UCSD-AML1 (cell line): Measurements from ENCODE around the gene CYB5D1.
A peak's percentile ranks its signal among the peaks of the same experiment; 100 is the strongest.

Experiments
- DNase-seq: peaks from one replicate; lab custom pipeline; 2025; ENCODE audit not compliant: unreplicated experiment; lab: John Stamatoyannopoulos, UW

Gene CYB5D1

DNA sequence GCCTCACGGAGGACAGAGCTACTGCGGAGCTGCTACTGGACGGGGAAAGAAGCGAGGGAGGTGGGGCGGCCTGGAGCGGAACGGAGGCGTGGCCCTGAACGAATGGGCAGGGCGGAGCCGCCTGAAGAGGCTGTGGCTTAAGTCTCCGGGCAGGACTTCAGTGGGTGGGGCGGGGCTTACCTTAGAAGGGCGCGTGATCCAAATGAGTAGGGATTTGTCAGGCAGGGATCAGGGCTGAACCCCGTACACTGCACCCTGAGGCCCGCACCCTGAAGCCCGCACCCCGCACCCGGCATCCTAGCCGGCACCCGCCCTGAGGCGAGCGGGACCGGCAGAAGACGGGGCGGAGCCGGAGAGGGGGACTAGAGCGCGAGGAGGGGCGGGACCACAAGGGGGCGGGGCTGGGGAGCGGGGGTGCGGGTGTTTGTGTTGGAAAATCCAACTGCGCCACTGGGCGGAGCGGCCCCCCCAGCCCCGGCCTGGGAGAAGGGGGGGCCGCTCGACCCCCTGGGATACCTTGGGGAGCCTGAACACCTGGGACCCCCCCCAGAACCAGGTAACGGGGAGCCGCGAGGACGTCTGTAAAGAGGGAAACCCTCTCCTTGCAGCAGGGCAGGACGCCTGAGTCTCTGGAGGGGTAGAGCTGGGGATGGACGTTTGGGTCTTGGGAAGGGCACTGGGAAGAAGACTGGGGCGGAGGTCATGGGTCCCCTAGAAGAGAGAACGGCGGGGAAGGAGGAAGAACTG is 23.8 kb upstream of the CYB5D1 start, which contains the start of gene KDM6B:
TSS of gene KDM6B (plus strand) at position 423 of the 747 bp plus-strand sequence. CDS start 11,338 bp downstream, outside the sequence.
- peak; percentile 90 for DNase-seq

- DNase-seq: peak; percentile 64
These were observed 23.3 kb upstream of the CYB5D1 start for GRCh38 chr17:7834542-7834956.

GRCh38 chr17:7834957-7835813 is 22.6 kb upstream of the CYB5D1 start:
- DNase-seq: peak; percentile 97

GRCh38 chr17:7835814-7836595 is 21.8 kb upstream of the CYB5D1 start:
- DNase-seq: no peak

DNA sequence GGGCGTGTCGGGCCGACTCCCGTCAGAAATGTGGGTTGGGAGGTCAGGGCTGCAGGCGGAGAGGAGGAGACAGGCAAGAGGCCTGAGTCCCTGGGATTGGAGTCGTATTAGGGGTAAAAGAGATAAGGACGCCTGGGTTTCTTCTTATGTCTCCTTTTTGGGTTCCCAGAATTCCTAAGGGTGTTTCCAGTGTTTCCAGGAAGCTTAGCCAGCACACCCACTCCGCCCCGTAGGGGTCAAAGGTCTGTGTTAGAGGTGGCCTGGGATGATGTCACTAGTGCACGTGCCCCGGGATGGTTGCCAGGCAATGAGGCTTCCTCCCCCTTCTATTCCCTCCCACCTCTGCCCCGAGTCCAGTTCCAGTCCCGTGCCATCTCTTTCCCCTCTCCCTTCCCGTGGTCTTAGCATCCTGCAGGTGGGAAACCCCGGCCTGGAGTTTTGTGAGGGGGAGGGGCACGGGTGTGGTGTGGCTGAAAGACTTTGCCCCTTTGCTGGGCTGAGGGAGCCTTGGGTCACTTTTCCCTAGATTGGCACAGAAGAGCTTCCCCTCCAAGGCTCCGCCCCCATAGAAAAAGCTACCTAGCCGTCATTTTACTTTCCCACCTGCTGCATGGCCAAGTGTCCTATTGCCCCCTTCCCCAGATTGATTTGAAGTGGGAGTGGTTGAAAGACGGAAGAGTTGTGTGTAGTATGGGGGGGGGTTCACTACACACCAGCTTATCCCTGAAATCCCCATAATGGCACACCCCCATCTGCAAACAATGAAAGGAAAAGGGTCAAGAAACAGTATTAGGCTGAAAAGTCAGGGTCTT is 21.0 kb upstream of the CYB5D1 start:
- DNase-seq: peak; percentile 90

DNA sequence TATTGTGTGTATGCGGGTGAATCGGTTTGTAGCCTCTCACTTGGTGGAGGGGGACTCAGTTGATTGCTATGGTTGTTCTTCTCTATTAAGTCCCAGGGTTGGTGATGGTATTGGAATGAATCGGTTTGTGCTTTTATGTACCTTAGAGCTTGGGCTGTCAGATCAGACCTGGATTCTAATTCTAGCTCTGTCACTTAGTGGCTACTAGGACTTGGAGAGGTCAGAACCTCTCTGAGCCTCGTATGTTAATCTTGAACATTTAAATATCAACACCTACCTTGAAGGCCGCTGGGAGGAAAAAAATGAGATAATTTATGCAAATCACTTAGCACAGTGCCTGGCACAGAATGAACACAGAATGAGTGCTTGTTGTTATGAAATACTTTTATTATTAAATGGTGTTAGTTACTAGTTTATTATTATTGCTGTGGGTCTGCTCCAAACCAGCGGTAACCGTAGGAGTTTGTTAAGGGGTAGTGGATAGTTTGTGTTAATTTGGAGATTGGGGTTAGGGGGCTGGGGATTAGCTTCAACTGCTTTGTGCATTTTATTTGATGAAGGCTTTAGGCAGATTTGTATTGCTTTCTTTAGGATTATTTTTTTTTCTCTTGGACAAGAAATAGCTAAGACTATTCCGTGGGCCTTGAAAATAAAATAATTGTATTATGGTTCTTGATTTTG is 20.3 kb upstream of the CYB5D1 start:
- no peak for DNase-seq

DNA sequence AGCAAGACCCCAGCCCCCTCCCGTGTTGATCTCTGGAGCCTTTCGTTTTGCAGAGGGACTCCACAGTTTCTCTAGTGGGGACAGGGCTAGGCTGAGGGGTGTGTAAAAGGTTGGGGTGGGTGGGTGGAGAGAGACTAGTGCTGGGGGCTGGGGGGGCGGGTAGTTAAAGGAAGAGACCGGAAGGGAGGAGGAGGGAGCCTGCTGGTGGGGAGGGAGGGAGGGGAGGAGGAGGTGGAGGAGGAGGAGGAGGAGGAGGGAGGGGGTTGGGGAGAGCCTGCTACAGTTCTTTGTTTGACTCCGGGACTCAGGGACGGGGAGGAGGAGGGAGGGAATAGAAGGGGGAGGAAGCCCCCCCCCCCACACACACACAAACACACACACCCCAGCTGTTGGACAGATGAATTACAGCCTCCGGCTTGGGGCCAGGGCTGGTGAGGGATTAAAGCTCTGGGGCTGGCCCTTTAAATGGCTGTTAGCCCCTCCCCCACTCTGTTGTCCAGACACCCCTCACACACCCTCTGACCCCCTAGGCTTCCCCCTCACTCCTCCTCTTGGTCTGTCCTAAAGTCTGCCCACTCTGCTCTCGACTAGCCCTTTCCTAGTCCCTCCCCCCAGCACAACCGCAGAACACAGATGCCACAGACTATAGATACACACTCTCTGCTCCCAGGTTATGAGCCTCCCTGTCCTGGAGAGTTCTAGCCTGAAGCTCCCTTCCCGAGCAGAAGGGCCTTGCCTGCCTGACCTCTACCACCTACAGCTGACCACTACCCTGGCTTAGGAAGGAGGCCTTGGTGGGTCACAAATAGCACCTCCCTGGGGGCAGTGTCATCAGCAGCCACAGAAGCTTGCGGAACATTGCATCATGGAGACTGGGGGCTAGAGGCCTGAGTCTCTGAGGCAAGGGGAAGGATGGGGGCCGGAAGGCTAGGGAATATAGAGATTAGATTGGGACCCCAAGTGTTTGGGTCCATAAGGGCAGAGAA is 19.4 kb upstream of the CYB5D1 start:
- peak; percentile 82 for DNase-seq

DNA sequence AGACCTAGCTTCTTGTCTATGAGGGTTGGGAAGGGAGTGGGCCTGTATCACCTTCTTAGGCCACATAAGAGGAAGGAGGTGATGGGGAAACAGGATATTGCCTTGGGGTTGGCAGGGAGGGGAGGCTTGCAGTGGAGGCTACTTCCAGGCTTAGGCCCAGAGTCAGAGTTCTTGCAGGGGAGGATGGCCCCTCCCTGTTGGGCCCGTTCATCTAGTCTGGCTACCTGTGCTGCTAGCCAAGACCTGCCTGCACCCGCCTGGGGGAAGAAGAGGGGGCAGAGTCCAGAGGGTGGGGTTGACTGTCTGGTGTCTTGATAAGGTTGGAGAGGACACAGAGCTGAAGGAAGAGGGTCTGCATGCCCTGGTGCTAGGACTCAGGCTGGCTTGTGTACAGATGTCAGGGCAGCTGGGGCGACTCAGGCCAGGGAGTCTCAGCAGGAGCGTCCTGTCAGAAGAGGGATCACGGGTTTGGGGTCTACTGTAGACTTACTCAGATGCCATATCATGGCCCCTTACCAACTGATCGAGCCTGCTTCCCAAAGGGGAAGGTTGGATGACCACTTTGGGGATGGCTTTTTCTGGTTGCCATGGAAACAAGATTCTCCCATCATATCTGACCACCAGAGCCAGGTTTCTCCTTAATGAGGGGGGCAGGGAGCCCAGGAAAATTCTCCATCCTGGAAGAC is 18.5 kb upstream of the CYB5D1 start:
- peak; percentile 68 for DNase-seq

DNA sequence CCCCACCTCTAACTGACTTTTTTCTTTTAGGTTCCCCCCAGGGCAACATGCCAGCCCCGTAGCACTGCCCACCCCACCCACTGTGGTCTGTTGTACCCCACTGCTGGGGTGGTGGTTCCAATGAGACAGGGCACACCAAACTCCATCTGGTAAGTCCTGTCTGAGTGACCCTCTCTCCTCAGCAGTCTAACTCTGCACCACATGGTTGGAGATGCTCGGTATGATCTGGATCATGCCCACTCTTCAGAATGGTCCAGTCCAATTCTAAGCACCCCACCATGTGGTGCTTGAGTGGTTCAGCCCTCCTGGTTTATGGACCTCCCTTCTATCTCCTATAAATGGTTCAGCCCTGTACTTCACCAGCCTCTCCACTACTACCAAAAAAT is 17.9 kb upstream of the CYB5D1 start:
- no peak for DNase-seq

DNA sequence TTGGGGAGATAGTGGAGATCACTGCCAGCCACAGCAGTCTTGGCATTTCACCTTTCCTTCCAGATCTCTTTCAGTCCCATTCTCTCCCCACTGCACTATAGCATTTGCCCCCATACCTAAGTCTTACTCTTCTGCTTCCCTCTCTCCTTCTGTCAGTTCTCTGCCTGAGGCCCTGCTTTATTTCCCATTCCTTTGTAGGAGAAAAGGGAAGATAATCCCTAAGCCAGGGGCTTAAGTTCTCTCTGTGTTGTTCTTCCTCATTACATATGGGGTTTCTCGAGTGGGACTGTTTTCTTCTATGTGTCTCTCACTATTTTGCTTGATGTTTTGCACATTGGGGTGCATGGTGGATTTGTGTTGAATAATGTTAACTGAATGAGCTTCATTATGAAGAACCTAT is 17.4 kb upstream of the CYB5D1 start:
- DNase-seq: no peak

GRCh38 chr17:7840875-7841274 is 16.9 kb upstream of the CYB5D1 start:
- DNase-seq: no peak

- peak; percentile 87 for DNase-seq
These were observed 16.3 kb upstream of the CYB5D1 start for GRCh38 chr17:7841396-7841914.

DNA sequence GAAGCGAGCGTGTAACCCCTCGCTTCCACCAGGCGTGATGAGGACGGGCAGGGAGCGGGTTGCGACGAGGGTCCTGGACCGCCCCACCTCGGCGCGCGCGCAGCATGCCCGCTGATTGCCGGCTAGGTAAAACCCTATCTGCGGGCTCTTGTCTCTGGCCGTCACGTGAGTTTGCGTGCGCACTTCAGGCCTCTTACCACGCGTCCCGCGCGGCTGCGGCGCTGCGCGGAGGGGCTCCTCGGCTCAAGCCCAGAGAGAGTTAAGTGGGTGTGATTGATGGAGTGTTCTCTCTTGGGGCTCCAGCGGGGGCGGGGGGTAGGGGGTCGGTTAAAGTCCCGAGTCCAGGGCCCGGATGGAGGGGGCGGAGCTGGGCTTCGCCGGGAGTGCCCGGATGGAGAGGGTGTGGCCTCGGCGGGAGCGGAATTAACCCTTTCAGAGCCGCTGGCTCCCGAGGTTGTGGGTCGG is 15.9 kb upstream of the CYB5D1 start:
- DNase-seq: peak; percentile 91

DNA sequence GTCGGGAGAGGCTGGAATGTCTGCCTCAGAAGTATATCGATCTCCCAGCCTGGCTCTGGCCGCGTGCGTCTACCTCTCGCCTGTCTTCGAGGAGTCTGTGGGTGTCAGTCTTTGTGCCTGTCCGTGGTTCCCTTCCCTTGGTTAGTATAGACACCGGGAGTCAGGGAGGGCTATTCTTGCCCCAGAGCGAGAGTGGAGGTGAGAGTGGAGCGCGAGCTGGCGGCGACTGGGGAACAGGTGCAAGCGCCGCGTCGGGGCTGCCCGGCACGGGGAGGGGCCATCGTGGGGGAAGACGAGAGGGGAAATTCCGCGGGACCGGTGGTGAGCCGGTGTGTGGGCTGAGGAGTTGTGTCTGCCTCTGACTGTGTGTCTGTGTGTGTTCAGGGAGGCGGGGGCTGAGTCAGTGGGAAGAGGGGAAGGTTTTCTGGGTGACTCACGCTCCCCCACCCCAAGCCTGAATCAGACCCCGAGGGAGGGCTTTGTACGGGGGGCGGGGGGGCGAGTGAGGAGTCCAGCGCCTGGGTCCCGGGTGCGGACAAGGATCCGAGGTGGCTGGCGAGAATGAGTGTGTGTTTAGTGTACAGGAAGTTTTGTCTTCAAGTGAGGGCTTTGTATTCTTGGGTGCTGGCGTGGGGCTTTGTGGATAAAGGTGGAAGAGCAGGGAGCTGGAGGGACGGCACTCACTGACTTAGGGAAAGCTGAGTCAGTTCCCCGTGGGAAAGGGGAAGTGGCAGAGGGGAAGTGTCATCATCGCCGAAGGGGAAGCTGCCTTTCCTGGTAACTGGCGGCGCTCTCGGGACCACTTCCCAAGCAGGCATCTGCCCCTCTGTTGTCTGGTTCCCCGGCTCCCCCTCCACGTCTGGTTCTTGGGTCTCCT is 15.2 kb upstream of the CYB5D1 start:
- DNase-seq: peak; percentile 84

GRCh38 chr17:7843257-7843535 is 14.6 kb upstream of the CYB5D1 start:
- no peak for DNase-seq

DNA sequence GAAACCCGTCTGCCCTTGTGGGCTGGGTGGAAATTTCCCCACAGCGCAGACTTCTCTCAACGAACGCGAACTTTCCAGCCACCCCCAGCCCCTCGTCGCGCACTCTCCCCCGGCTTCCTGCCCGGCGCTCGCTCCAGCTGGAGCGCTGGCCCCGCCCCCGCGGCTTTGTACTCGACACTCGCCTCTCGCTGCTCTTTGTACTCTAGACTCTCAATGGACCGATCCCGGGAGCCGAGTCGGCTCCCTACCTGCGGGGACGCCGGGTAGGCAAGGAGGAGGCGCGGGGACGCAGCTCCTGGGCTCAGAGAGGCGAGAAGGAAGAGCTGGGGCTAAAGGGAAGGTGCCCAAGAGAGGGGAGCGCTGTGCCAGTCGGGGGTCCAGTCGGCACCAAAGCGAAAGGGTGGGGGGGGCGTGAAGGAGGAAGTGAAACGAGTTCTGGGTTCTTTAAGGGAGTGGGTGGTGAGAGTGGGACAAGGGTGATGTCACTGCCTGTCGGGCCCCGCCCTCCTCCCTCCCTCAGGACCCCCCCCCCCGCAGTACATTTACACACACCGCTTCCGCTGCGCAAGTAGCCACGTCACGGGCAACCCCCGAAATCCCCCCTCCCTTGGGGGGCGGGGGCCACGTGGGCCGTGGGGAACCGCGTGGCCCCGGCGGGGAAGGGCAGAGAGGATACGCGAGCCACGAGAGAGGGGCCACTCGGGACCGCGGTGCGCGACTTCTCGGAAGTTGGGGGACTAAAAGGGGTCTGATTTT is 14.1 kb upstream of the CYB5D1 start:
- DNase-seq: peak; percentile 83
